LNCAP (cell line): ENCODE results near the gene GLIS1.

ENCODE experiments used
- CTCF ChIP-seq: fragments of 450-650 bp; IDR thresholded peaks from 2 replicates; pipeline ENCODE4 v1.5.1; 2017; ENCODE audit warnings: mild to moderate bottlenecking

The GLIS1 gene

GRCh38 chr1:53626616-53627015 lies 112.3 kb downstream of the GLIS1 start:
- no peak for TF ChIP-seq CTCF

- no peak for TF ChIP-seq CTCF
Measured at GRCh38 chr1:53625766-53626520, 113.0 kb downstream of the GLIS1 start.

- no peak for TF ChIP-seq CTCF
Measured at GRCh38 chr1:53625049-53625448, 113.9 kb downstream of the GLIS1 start.

- TF ChIP-seq CTCF = no peak
Measured at GRCh38 chr1:53622531-53622930, 116.4 kb downstream of the GLIS1 start.

GRCh38 chr1:53621144-53621543 lies 117.8 kb downstream of the GLIS1 start:
- no peak for TF ChIP-seq CTCF

GRCh38 chr1:53620061-53620855 lies 118.7 kb downstream of the GLIS1 start:
- TF ChIP-seq CTCF = no peak

GRCh38 chr1:53619367-53620060 lies 119.5 kb downstream of the GLIS1 start:
- no peak for TF ChIP-seq CTCF
